NCI-H2081 treated with DMSO at 0.1 percent for 48 hours (cell line): ENCODE measurements around the gene CRYL1.

ENCODE experiments used
- DNase-seq: peaks from one replicate; lab custom pipeline; 2025; lab: John Stamatoyannopoulos, UW

The CRYL1 gene

GRCh38 chr13:20526664-20527063 lies 1.0 kb upstream of the CRYL1 start:
- DNase-seq: no peak

GRCh38 chr13:20525144-20525600 lies 485 bp downstream of the CRYL1 start:
- DNase-seq: no peak

- DNase-seq: no peak
Observed at GRCh38 chr13:20521364-20522115, 4.1 kb downstream of the CRYL1 start.

DNA sequence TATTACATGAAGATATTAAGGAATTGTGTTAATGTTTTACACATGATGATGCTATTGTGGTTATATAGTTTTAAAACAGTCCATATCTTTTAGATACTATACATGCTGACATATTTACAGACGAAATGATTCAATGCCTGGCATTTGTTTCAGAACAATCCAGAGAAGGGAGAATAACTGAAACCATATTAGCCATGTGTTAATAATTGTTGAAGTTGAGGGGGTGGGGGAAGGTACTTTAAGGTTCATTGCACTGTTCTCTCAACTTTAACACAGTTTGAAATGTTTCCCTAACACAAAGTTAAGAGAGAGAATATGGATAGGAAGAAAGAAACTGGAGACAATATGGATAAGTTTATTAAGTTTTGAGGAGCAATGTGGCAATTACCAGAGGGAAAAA lies 5.8 kb downstream of the CRYL1 start:
- DNase-seq: no peak

- no peak for DNase-seq
Observed at GRCh38 chr13:20518660-20519100, 7.0 kb downstream of the CRYL1 start.

DNA sequence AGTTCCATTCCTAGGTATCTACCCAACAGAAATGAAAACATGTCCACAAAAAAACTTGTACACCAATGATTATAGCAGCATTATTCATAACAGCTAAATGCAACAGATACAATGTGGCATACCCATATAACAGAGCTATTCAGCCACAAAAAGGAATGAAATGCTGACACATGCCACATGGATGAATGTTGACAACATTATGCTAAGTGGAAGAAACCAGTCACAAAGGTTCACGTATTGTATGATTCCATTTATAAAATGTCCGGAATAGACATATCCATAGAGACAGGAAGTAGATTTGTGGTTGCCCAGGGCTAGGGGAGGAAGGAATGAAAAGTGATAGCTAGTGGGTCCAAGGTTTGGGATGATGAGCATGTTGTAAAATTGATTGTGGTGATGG lies 10.8 kb downstream of the CRYL1 start:
- DNase-seq: no peak

DNA sequence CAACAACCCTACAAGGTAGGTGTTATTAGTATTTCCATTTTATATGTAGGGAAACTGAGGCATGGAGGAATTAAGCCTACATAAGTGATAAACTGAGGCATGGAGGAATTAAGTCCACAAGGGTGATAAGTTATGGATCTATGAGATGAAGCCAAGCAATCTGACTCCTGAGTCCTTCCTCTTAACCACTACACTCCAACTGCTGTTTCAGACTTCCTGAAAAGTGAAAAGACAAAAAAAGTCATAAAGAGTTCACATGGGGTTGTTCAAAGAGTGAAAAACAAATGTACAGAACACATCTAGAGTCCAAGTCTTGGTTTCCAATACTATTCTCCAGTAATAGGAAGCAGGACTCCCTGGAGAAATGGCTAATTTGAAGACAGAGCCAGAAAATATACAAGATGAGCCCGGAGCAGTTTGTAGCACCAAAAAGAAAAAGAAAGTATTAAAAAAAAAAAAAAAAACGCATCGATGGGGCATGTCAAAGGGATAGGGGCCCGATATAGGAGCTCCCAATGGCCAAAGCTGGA lies 12.1 kb downstream of the CRYL1 start:
- DNase-seq: no peak

GRCh38 chr13:20512042-20512683 lies 13.5 kb downstream of the CRYL1 start:
- no peak for DNase-seq

DNA sequence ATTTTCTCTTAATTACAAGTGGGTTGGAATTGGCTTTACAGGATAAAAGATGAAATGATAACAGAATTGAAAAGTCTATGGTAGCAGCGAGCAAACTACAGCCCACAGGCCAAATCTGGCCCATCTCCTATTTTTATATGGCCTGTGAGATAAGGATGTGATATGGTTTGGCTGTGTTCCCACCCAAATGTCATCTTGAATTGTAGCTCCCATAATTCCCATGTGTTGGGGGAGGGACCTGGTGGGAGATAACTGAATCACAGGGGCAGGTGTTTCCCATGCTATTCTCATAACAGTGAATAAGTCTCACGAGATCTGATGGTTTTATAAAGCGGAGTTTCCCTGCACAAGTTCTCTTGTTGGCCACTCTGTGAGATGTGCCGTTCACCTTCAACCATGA lies 19.0 kb downstream of the CRYL1 start:
- no peak for DNase-seq

- no peak for DNase-seq
Observed at GRCh38 chr13:20505405-20506366, 20.0 kb downstream of the CRYL1 start.

DNA sequence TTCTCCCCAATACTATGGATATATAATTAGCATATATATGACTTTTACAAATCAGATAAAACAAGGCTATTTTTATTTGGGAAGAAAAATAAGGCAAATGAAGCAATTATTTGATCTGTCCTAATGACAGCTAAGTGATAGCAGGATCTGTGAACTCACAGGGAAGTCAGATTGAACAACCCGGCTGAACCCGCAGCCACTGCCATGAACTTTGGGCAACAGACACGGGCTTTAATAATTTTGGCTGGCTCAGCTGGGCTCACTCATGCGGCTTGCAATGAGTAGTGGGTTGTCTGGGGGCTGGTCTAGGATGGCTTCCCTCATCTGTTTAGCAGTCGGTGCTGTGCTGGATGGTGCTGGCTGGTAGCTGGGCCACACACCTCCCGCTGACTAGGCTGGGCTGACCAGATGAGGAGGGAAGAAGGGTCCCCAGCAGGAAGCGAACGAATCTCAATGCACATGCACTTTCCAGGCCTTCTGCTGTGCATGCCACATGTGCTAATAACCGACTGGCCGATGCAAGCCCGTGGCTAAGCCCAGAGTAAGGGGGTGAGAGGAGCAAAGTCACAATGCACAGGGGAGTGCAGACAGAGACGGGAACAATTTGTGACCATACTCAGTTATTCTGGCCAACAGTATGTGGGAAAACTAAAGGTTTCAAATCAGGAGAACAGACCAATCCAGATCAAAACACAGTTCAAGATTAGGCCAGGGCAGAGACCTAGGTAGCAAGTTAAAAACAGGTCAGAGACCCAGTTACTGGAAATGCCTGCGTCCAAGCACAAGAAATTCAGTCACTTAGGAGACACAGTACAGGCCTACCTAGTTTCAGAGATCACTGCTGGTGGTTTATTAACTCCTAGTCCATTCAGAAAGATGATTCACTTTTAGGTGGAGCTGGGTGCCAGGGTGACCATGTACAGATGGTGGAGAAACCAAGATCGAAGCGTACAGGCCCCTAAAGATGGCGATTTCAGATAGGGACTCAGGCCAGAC lies 22.3 kb downstream of the CRYL1 start:
- DNase-seq: no peak

- DNase-seq: no peak
Observed at GRCh38 chr13:20501592-20501991, 24.1 kb downstream of the CRYL1 start.

- DNase-seq: no peak
Observed at GRCh38 chr13:20501120-20501519, 24.5 kb downstream of the CRYL1 start.

DNA sequence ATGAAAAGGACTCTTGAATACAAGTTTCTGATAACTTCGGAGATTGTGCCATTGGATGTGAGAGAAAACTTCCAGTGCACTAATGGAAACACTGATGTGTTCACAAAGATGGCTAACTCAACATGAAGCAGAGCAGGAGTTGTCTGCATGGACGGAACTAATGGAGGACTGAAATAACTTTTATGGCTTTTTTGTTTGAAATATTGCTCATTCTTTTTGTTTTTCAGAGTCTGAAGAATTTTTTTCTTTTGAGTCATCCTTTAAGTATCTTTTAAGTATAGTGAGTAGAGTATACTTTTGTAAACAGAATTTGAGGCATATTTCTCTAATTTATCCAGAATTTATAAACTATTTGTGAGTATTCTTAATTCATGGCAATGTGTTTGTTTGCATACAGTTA lies 25.7 kb downstream of the CRYL1 start:
- DNase-seq: no peak

DNA sequence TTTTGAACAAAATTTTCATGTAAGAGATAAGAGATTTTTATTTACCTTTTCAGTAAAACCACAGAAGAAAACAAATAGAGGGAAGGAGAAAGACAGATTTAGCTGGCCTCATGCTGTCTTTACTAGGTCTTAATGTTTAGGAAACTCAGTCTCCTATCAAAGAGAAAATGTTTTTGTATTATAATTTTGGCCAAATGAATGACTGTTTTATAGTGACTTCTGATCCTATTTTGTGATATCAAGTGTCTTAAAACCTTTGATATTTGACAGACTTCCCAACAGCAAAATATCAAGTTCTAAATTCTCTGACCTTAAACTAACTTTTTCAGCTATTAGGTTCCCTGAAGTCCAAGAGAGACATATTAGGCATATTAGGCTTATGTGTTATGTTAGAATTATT lies 27.0 kb downstream of the CRYL1 start:
- DNase-seq: no peak

- DNase-seq: no peak
Observed at GRCh38 chr13:20498129-20498528, 27.5 kb downstream of the CRYL1 start.

- DNase-seq: no peak
Observed at GRCh38 chr13:20497006-20497775, 28.5 kb downstream of the CRYL1 start.

DNA sequence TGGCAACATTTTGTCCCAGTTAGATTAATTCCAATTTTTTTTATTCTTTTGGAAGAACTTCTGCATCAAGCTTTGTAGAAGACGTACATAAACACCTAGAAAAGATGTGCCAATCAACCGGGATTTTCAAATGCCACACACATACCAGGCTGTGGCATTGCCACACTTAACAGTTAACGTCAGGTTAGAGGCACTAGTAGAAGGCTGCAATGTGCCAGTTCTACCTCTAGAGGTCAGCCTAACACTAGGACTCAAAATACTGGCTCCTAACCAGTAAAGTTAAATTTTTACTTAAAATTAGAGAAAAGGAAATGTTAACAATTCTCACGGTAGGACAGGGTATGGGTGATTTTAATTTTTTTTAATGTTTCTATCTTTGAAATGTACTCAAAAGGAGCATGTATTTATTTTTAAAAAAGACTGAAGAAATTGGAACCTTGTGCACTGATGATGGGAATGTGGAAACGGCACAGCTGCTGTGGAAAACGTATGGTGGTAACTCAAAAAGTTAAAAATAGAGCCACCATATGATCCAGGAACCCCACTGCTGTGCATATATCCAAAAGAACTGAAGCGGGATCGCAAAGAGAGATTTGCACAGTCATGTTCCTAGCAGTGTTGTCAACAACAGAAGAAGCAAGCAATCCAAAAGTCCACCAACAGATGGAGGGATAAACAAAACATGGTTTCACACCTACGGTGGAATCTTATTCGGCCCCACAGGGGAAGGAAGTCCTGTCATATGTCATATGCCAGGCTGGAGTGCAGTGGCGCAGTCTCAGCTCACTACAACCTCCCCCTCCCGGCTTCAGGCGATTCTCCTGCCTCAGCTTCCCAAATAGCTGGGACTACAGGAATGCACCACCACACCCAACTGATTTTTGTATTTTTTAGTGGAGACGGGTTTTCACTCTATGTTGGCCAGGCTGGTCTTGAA lies 30.3 kb downstream of the CRYL1 start:
- no peak for DNase-seq

DNA sequence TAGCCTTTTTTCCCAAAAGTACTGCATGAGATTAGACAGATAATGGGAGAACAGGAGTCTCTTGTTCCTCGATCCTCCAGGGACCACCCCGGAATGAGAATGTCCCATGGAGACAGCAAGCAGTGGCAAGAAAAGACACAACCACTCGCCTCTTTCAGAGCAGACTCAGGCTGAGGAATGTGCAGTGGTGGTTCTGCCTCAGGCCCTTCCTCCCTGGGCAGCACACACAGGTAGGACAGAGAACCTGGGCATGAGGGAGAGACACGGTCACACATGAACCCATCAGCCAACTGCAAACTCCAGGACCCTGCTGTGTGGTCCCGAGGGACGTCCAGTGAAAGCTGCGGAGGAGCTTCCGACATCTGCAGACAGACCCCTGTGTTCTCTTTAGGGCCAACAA lies 31.0 kb downstream of the CRYL1 start:
- DNase-seq: no peak
